Measurements from ENCODE around the gene ALDH1A1.
A peak's percentile ranks its signal among the peaks of the same experiment; 100 is the strongest.

Gene ALDH1A1

GRCh38 chr9:72951520-72952380 lies 1.1 kb downstream of the ALDH1A1 start:
- peak overlapping the region; percentile 26 for H3K4me3 ChIP-seq (replicated peaks; ENCODE audit: low read depth, low read length)
- no peak for TF ChIP-seq CTCF (IDR thresholded peaks at IDR 0.05; ENCODE audit: low read depth, low read length, missing control alignments)
- no peak for DNase-seq (ENCODE audit: extremely low read depth, low read depth)

GRCh38 chr9:72950875-72951442 lies 1.9 kb downstream of the ALDH1A1 start:
- H3K4me3 ChIP-seq (replicated peaks; ENCODE audit: low read depth, low read length), result peak overlapping the region; percentile 26
- TF ChIP-seq CTCF (IDR thresholded peaks at IDR 0.05; ENCODE audit: low read depth, low read length, missing control alignments), result no peak
- no peak for DNase-seq (ENCODE audit: extremely low read depth, low read depth)

- no peak for TF ChIP-seq CTCF (IDR thresholded peaks at IDR 0.05; ENCODE audit: low read depth, low read length, missing control alignments)
Observed at GRCh38 chr9:72949918-72950325, 2.9 kb downstream of the ALDH1A1 start.

GRCh38 chr9:72949244-72949582 lies 3.6 kb downstream of the ALDH1A1 start:
- no peak overlapping the region for H3K4me3 ChIP-seq (replicated peaks; ENCODE audit: low read depth, low read length)
- no peak for TF ChIP-seq CTCF (IDR thresholded peaks at IDR 0.05; ENCODE audit: low read depth, low read length, missing control alignments)
- no peak for DNase-seq (ENCODE audit: extremely low read depth, low read depth)

More at GRCh38 chr9:72949918-72950325, 2.9 kb downstream of the ALDH1A1 start:
- 0 out of 2 replicates have a peak overlapping the region, but pooled peaks have one; percentile 6 for H3K4me3 ChIP-seq (replicated peaks; ENCODE audit: low read depth, low read length)
- DNase-seq (ENCODE audit: extremely low read depth, low read depth), result no peak

GRCh38 chr9:72948575-72949243 lies 4.1 kb downstream of the ALDH1A1 start:
- no peak for DNase-seq (ENCODE audit: extremely low read depth, low read depth)
- no peak for TF ChIP-seq CTCF (IDR thresholded peaks at IDR 0.05; ENCODE audit: low read depth, low read length, missing control alignments)
- no peak overlapping the region for H3K4me3 ChIP-seq (replicated peaks; ENCODE audit: low read depth, low read length)

- no peak for DNase-seq (ENCODE audit: extremely low read depth, low read depth)
- no peak overlapping the region for H3K4me3 ChIP-seq (replicated peaks; ENCODE audit: low read depth, low read length)
- TF ChIP-seq CTCF (IDR thresholded peaks at IDR 0.05; ENCODE audit: low read depth, low read length, missing control alignments), result no peak
Observed at GRCh38 chr9:72947984-72948465, 4.8 kb downstream of the ALDH1A1 start.
